ENCODE measurements around the gene BICDL1.

- TF ChIP-seq CTCF (IDR thresholded peaks at IDR 0.05) (no peak), POLR2AphosphoS5 (IDR thresholded peaks at IDR 0.05) (no peak)
Observed at GRCh38 chr12:120061575-120062214, 72.7 kb downstream of the BICDL1 start.

Measured in suprapubic skin (tissue), 3 donors.